HG03097 (cell line): Measurements from ENCODE around the gene JAKMIP2.
"Not testable (repeated sequence)": the region's sequence is repeated elsewhere in the genome, so short reads cannot be mapped to it uniquely, and the experiment has no call there.

Experiments used
- ATAC-seq: cut with Tn5 transposase; IDR thresholded peaks from one replicate; pipeline ENCODE4 v1.9.1; 2021; ENCODE audit not compliant: unreplicated experiment, low FRiP score

The JAKMIP2 gene

DNA sequence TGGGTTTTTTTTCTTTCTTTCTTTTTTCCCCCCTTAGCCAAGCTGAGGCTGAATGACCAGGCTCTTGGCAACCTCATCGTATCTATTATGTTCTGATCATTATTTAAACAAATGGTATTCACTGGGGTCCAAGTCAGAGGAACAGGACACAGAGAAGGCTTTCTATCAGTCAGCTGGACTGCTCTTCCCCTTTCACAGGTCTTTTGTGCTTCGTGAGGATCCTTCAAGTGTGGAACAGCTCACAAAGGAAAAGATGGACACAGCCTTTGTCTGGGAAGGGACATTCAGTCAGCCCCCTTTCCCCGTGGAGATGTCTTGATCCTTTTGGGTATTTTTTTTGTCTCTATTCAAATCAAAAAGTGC lies 218.4 kb downstream of the JAKMIP2 start:
- ATAC-seq: no peak

DNA sequence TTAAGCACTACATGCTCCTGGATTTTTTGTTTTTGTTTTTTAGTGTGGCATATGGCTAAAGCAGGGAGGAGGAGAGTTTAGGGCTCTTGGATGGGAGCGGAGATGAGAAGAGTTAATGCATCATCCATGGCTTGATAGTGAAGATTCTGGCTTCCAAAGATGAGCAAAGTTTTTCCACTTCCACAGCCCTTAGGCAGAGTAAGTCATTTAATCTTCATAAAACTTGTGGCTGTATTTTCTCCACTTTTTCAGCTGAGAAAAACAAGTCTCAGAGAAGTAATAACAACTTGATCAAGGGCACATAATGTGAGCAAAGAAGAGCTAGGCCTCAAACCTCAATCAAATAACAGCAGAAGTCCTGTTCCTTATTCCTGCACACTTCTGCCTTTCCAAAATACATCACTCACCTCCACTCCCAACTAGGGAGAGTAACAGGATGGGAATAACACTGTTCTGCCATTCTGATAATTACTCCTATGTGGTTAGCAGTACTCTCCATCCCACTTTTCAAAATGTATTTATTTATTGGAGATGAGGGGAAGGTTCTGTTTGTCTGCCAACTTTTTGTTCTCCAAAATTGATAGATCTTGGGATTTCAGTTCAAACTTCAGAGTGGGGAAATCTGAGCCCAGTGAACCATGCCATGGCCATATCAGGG lies 218.9 kb downstream of the JAKMIP2 start:
- no peak for ATAC-seq

DNA sequence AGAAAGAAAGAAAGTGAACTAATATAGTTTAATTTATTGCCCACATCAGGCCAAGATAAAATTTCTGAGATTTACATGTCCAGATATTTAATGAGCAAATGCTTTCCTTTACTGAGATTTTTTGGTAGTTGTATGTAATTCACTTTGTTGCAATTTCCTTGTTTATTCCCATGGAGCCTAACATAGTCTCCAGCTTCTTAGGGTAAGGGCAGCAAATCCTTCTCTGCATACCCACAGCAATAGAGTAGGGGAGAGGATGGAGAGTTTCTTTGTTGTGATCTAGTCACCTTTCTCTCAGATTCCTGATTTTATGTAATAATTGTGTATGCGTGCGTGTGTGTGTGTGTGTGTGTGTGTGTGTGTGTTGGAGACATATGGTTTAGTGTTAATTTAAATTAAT lies 221.1 kb downstream of the JAKMIP2 start:
- no peak for ATAC-seq

DNA sequence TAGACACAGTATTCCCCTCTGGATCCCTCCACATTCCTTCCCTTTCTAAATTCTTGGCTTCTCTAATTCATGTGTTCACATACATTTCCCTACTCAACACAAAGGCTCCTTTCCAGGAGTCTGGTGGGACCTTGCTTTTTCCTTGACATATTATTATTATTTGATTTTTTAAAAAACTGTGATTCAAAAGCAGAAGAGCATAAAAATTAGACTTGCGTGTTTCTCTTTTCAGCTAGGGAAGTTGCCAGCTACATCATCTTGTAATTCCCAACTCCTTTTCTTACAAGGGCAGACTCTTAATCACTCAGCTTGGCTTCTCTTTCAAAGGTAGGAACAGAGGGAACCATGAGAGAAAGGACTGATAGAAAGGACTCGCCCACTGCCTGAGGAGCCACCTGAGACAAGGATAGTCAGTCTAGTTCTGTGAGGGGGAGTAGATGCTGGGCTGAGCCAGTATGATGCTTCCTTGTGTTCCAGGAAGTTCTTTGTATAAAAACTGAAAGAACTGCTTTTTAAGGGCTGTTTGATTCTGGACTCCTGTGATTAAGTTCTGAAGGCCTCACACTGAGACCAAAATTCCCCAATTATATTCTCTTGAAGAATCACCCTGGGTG lies 221.7 kb downstream of the JAKMIP2 start:
- ATAC-seq: no peak

DNA sequence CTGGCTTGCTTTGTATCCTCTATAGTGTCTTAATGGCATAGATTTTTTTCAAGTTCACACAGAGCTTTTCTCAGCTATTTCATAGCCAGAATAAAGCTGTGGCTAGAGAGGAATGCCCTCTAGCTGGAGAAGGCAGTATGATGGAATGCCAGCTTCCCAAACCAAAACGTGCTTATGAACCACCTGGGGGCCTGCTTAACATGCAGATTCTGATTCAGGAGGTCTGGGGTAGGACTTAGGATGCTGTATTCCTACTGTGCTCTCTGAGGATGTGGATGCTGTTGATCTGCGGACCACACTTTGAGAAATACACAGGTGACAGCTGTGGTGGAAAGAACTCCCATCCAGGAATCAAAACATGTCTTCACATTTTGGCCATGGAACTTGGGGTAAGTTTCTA lies 222.8 kb downstream of the JAKMIP2 start:
- no peak for ATAC-seq

DNA sequence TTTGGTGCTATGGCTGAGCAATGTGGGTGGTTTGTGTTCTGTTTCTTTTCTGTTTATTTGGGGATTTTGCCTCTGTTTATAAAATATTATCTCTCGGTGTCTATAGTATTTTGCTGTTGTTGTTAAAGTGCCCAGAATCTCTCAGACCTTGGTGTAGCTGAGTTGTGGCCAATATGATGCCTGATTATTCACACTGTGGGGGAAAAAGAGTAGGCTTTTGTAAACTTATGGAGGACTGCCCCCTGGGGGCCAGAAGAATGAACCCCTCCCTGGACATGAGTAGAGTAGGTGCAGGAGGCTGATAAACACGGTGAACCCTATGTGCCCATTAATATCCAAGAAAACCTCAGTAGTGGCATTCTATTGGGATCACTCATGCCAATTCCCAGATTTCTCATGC lies 223.7 kb downstream of the JAKMIP2 start:
- no peak for ATAC-seq

DNA sequence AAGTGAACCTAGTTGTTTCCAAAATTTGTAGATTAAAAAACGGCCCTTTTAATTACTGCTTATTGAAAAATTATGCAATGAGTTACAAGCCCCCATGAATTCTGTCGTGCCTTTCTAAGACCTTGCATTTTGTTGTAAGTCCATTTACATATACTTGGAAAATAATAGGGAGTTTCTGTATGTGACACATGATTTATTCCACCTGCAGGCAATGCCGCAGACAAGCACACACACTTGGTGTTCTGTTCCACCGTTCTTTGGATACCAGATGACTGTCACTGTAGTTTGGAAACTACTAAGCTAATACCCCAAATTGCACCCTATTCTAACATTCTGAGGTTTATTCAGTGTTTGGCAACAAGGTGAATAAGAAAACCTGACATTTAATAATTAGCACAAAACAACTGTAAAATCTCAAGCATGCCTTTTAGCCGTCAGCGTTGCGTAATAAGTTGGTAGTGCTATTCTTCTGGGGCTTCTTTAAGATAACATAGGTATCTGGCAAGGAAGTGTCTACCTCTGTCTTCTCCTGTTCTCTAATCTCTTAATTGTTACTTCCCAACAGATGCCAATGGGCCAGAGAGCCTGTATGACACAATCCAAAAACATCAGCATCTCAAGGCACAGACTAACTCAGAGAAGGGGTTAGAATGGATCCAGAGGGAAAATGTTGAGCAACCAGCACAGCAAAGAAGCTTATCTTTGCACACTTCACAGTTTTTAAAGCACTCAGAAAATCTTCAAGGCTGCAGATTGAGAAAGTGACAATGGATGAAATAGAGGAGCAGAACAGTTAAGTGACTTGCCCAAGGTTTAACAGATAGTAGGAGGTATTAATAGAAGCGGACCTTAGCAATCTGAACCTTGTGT lies 224.4 kb downstream of the JAKMIP2 start:
- ATAC-seq: no peak

DNA sequence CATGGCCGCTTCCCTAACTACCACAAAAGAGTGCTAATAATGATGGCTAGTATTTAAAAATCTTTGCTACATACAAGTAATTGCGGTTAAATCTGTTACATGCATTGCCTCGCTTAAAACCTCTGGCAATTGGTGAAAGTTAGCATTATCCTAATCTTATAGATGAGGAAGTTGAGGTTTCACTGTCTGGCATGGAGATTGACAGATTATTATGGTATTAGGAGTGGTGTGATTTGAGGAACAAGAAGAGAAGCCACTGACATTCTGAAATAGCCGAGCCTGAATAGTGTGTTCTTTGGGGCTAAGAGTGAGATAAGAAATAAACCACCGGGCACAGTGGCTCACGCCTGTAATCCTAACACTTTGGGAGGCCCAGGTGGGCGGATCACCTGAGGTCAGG lies 227.4 kb downstream of the JAKMIP2 start:
- ATAC-seq: no peak

DNA sequence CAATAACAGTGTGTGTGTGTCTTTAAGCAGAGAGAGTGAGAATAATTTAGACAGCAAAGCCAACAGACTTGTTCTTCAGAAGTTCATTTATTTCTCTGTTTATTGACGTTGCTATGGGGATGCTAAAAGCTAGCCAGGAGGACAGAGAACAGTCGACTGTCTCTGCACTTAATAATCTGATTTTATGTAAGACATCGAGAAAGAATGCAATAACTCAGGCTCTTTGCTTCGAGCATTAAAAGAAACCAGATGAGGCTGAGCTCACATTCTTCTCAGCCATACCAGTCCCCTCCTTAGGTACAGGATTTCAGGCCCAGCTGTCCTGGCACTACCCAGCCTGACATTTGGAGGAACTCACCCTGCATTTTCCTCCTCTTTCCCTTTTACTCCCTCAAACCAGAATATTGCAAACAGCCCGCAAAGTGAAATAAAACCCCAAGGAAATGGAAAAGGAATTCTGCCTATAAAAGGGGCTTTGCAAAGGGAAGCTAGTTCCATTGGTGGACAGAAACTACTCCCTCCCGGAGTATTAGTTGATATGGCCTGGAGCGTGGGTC lies 228.2 kb downstream of the JAKMIP2 start:
- no peak for ATAC-seq

DNA sequence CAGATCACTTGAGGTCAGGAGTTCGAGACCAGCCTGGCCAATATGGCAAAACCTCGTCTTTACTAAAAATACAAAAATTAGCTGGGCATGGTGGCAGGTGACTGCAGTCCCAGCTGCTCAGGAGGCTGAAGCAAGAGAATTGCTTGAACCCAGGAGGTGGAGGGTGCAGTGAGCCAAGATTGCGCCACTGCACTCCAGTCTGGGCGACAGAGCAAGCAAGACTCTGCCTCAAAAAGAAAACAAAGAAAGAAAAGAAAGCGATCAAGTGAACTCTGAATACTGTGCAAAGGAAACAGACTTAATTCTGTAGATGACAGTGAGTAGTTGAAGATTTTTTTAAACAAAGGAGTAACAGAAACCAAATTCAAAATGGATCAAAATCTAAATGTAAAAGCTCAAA lies 228.7 kb downstream of the JAKMIP2 start:
- not testable (repeated sequence) for ATAC-seq

DNA sequence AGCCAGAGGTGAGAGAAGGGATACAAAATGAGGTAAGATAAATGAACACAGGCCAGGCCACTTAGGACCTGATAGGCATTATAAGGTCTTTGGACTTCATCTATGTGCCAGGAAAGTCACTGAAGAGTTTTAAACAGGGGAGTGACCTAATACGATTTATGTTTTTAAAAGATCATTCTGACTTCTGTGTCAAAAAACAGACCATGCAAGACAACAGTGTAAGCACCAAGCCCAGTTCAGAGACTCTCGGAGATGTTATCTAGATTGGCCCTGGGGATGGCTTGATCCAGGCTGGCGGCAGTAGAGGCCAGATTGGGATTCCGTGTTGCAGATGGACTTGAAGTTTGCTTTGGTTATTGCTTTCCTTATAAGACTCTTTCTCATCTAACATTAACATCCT lies 229.6 kb downstream of the JAKMIP2 start:
- no peak for ATAC-seq

DNA sequence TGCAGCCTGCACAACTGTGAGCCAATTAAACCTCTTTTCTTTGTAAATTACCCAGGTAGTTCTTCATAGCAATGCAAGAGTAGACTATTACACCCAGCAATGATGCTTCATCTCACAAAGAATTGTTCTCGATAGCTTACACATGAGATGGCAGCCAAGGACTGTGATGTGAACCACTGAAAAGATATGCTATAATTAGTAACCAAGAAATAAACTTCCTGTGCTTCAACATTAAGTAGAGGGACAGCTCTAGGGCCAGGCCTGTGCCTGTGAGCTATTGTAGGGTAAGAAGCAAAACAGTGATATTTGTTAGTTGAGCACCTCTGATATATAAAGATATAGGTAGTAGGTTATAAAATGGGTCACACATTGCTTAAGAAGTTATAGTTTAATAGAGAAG lies 230.9 kb downstream of the JAKMIP2 start:
- no peak for ATAC-seq

DNA sequence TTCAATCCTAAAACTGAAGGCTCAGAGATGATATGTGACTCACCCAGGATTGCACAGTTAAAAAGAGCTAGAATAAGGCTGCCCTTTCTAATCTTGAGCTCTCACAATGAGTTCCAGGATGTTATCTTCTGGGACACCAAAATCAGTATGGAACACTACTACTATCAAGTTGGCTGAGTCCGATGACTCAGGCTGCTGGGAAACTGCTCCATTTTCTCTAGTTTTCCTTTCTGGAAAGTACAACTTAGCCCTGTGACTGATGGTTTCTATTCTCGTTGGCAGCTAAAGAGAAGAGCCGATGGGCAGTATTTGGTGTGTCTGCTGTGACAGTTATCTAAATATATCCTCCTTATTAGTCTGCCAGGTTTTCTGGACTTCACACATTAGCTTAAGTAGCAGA lies 234.8 kb downstream of the JAKMIP2 start:
- ATAC-seq: no peak

DNA sequence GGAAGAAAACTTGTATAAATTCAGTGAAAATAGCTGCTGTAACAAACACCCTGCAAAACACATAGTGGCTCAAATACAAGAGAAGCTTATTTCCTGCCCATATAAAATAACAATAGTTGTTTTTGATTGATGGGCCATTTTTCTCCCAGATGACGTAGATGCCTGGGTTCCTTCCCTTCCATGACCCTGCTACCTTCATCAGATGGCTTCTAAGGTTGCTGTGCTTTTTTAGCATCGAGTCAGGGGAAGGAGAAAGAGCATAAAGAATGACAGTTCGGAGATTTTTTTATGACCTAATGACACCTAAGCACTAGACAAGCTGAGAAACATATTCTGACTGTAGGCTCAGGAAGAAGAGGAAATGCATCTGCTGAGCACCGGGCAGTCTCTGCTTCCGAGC lies 238.0 kb downstream of the JAKMIP2 start:
- ATAC-seq: no peak

DNA sequence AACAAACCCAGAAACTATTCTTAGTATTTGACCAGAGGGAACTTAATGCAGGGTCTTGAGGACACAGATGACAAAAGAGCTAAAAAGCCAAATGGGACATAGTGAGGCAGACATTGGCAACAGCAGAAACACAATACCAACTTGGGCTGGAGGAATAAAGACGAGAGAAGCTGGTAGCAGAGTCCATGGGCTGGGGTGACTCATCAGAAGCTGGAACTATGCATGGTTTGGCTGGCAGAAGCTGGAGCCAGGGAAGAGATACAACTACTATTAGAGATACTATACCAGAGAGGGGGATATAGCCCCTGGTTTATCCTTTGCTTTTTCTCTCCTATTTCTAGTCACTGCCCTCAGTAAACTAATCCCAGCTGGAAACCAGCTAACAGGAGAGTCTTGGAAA lies 243.5 kb downstream of the JAKMIP2 start:
- no peak for ATAC-seq

DNA sequence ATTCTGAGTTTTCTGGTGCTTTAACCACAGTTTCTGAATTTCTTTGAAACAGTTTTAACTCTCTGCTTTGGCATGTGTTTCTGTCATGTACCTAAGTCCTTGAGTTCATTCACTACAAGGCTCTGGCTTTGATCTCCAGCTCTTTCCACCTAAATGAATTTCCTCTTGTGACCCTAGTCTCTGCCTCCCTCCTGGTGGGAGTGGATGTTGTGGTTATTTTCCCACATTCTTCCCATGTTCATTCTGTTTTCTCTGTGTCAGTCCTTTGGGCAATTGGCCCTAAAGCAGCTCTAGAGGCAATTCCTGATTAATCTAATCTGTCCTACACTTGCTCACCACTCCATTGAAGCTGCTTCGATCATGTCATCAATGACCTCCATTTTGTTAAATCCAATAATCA lies 244.3 kb downstream of the JAKMIP2 start:
- ATAC-seq: no peak
